ENCODE measurements around the gene PPP4R3A.

The PPP4R3A gene

GRCh38 chr14:91548108-91548507 lies 38.0 kb upstream of the PPP4R3A start (continued):
- no peak for TF ChIP-seq PRDM2 (tag by site-specific recombination; IDR thresholded peaks at IDR 0.05; ENCODE audit: borderline replicate concordance)

- Histone ChIP-seq H3K27ac (ENCODE audit: extremely low read depth, low read depth, low read length) (no peak overlapping the region), H3K9me3 (ENCODE audit: control insufficient read depth, insufficient read depth, low read depth, low read length) (no peaks in the 10 kb centered on the region), H3K36me3 (ENCODE audit: control insufficient read depth in 2 of 2, insufficient read depth in 1 of 2, low read length in 2 of 2) (no peaks in the 10 kb centered on the region), H3K4me1 (ENCODE audit: control insufficient read depth, insufficient read depth, low read length) (no peaks in the 10 kb centered on the region), H3K4me3 (ENCODE audit: low read depth, low read length) (no peak overlapping the region)
- ChIA-PET CTCF (no interaction called here), POLR2A (no interaction called here)
- TF ChIP-seq ZNF394 (tag by site-specific recombination; IDR thresholded peaks at IDR 0.05; ENCODE audit: borderline replicate concordance), result no peak
- TF ChIP-seq ZNF292 (tag by site-specific recombination; IDR thresholded peaks at IDR 0.05; ENCODE audit: borderline replicate concordance, low read depth), result no peak
- no peak for TF ChIP-seq KLF7 (tag by site-specific recombination; IDR thresholded peaks at IDR 0.05; ENCODE audit: borderline replicate concordance)
- no peak for TF ChIP-seq BCL11A (tag by site-specific recombination; IDR thresholded peaks at IDR 0.05; ENCODE audit: low read depth)
- TF ChIP-seq ZNF398 (tag by site-specific recombination; IDR thresholded peaks at IDR 0.05), result no peak
- no peak for TF ChIP-seq ZNF148 (tag by site-specific recombination; IDR thresholded peaks at IDR 0.05; ENCODE audit: borderline replicate concordance)
- no peak for TF ChIP-seq ZNF266 (tag by site-specific recombination; IDR thresholded peaks at IDR 0.05; ENCODE audit: low read depth)
- no peak for TF ChIP-seq ZNF707 (tag by site-specific recombination; IDR thresholded peaks at IDR 0.05)
- TF ChIP-seq KLF16 (tag by site-specific recombination; IDR thresholded peaks at IDR 0.05), result no peak
- TF ChIP-seq ZIC2 (tag by site-specific recombination; IDR thresholded peaks at IDR 0.05), result no peak
- TF ChIP-seq WT1 (tag by site-specific recombination; IDR thresholded peaks at IDR 0.05), result no peak
- TF ChIP-seq ZNF48 (tag by site-specific recombination; IDR thresholded peaks at IDR 0.05), result no peak
- TF ChIP-seq ZNF596 (tag by site-specific recombination; IDR thresholded peaks at IDR 0.05), result no peak
- TF ChIP-seq ZNF645 (tag by site-specific recombination; IDR thresholded peaks at IDR 0.05), result no peak
- TF ChIP-seq ZNF133 (tag by site-specific recombination; IDR thresholded peaks at IDR 0.05), result no peak
- no peak for TF ChIP-seq ZNF426 (tag by site-specific recombination; IDR thresholded peaks at IDR 0.05)
- TF ChIP-seq MYNN (tag by site-specific recombination; IDR thresholded peaks at IDR 0.05; ENCODE audit: borderline replicate concordance), result no peak
- TF ChIP-seq ZNF23 (tag by site-specific recombination; IDR thresholded peaks at IDR 0.05; ENCODE audit: borderline replicate concordance), result no peak
Observed at GRCh38 chr14:91545946-91546716, 36.0 kb upstream of the PPP4R3A start.
